GM19351 (cell line): Measurements from ENCODE around the gene LAPTM5.
"Not testable (repeated sequence)": the region's sequence is repeated elsewhere in the genome, so short reads cannot be mapped to it uniquely, and the experiment has no call there.

Experiments
- ATAC-seq: cut with Tn5 transposase; IDR thresholded peaks from one replicate; pipeline ENCODE4 v1.9.1; 2021; ENCODE audit warnings: mild to moderate bottlenecking, moderate library complexity; ENCODE audit not compliant: unreplicated experiment

LAPTM5 gene

DNA sequence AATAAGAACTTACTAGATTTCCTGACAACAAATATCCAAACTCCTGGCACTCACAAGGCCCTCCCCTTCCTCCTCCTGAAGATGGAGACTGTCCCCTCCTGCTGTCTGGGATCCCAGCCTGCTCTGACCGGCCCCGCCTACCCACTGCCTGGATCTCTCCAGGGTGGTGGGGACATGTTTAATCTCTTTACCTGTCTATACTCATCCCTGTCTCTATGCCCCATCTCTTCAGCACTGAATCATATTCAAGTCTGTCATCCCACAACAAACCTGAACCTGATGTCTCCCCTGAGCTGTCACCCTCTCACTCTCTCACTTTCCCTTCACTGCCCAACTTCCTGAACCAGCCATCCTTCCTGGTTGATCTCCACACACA, 56.3 kb downstream of the LAPTM5 start:
- ATAC-seq = no peak

GRCh38 chr1:30700528-30701257, 56.9 kb downstream of the LAPTM5 start:
- no peak for ATAC-seq

DNA sequence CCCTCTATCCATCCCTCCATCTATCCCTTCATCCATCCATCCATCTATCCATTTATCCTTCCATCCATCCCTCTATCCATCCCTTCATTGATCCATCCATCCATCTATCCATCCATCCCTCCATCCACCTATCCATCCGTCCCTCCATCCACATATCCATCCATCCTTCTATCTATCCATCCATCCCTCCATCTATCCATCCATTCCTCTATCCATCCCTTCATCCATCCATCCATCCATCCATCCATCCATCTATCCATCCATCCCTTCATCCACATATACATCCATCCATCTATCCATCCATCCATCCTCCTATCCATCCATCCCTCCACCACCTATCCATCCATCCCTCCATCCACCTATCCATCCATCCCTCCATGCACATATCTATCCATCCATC, 57.8 kb downstream of the LAPTM5 start:
- ATAC-seq = no peak

GRCh38 chr1:30698401-30698981, 59.1 kb downstream of the LAPTM5 start:
- no peak for ATAC-seq

GRCh38 chr1:30697571-30698376, 59.8 kb downstream of the LAPTM5 start:
- no peak for ATAC-seq

DNA sequence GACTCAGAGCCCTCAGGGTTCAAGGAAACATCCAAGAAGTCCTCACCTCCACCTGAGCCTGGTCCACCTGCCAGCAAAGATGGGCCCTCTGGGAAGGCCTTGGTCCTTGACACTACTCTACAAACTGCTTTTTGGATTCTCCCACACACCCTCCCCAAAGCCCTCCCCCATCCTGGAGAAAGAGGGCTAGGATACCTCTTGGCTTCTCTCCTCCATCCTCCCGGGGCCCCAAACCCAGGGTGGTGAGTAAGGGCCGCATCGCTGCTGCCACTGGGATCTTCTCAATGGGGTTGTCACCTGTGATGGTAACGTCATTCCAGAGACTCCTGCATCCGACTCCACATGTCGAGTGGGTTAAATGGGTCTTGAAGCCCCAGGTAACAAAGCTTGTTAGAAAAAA, 60.7 kb downstream of the LAPTM5 start:
- ATAC-seq = no peak

DNA sequence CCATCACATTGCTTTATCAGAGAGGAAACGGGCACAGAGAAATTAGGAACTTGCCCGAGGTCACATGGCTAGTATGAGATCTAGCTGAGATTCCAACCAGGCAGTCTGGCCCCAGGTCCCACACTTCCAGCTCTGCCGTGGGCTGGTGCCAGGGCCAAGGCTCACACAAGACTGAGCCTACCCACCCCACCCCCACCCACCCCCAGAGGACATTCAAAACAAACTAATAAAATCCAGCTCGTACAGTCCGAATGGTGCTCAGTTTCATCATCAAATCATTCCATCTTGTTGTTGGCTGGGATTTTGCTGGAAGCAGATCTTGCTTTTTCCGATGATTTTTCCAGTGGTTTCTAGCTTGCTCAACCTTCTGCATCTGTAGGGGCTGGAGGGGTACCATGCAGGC, 62.1 kb downstream of the LAPTM5 start:
- no peak for ATAC-seq

DNA sequence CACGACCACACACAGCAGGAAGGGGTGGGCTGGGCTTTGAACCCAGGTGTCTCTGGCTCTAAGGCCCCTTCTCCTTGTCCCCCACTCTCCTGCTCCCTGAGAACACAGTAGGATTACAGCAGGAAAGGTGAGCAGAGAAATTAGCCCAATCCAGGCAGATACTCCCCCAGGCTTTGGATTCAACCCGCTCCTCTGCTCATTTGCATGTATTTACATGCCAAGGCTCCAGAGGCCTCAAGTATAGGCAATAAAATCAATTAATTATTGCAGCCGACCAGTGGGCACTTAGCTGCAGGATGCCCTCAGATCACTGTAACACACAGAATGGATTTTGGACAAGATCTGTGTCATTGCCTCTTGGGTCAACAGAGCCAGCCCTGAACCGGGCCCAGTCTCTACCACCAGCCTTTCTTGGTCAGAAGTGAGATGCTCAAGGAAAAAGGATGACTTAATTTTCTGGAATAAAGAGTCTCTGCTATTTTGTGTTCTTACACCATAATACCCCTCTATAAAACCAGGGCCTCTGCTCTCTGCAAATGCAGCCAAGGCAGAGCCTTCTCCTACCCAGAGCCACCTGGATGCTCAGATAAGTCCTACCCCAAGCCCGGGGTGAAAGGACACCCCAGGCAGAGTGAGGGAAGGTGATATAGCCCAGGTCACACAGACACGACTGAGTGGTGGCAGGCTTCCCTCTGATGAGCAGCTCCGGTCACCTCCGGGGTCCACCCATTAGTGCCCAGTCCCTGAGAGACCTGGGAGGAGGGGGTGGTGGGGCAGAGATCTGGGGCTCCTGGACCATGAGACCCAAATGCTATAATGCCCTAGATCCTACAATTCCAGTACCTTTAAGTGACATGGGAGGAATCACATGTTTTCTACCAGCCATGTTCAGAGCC, 63.0 kb downstream of the LAPTM5 start:
- no peak for ATAC-seq

- no peak for ATAC-seq
Observed at GRCh38 chr1:30693822-30694221, 63.8 kb downstream of the LAPTM5 start.

GRCh38 chr1:30693366-30693765, 64.2 kb downstream of the LAPTM5 start:
- no peak for ATAC-seq

DNA sequence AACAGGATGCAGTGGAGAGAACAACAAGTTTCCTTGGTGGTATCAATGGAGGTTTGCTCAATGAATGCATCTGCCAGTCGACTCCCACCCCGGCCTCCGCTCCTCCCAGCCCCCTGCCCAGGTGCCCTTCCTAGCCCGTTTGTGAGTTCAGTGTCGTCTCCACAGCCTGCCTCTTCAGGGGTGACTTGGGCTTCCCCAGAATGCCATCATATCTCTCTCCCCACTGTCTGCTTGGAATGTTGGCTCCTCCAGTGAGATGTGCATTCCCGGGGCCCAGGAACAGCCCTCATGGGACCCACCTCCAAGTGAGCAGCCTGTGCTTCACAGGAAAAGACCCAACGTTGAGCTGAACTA, 64.6 kb downstream of the LAPTM5 start:
- ATAC-seq = no peak

DNA sequence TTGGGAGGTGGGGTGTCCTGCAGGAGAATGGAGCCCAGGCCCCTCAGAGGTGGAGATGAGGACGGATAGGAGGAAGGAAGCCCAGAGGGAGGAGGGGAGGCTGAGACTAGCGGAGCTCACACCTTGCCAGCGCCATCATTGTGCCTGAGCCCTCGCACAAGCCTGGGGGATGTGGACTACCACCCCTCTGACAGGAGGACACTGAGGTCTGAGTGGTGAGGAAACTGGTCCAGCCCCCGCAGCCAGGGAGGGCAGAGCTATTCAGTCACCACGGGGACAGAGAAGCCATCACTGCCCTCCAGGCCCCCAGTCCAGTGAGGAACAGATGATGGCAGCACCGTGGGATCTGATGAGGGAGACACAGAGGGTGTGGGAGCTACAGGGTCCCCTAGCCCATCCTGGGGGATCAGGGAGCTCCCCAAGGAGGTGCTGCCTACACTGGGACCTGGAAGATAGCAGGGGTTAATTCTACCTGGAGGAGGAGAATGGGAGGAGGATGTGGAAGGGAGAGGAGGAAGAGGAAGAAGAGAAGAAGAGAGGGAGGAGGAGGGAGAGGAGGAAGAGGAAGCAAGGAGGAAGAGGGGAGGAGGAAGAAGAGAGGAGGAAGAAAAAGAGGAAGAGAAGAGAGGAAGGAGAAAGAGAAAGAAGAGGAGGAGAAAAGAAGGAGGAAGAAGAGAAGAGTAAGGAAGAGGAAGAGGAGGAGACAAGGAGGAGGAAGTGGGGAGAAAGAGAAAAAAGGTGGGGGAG, 65.2 kb downstream of the LAPTM5 start:
- ATAC-seq = no peak

DNA sequence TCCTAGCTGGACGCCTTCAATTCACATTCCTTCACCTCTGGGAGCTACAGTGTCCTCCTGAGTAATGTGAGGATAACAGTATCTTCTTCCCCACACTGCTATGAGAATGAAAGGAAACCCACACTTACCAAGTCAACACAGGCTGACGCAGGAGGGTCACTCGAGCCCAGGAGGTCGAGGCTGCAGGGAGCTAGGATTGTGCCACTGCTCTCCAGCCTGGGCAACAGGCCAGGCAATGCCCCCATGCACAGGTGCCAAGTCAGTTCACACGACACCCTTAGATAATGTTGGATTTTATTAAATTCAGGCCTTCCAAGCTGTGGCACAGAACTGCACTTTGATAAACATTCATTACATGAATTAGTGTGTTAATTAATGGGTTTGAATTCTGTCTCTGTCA, 66.1 kb downstream of the LAPTM5 start:
- ATAC-seq = no peak

DNA sequence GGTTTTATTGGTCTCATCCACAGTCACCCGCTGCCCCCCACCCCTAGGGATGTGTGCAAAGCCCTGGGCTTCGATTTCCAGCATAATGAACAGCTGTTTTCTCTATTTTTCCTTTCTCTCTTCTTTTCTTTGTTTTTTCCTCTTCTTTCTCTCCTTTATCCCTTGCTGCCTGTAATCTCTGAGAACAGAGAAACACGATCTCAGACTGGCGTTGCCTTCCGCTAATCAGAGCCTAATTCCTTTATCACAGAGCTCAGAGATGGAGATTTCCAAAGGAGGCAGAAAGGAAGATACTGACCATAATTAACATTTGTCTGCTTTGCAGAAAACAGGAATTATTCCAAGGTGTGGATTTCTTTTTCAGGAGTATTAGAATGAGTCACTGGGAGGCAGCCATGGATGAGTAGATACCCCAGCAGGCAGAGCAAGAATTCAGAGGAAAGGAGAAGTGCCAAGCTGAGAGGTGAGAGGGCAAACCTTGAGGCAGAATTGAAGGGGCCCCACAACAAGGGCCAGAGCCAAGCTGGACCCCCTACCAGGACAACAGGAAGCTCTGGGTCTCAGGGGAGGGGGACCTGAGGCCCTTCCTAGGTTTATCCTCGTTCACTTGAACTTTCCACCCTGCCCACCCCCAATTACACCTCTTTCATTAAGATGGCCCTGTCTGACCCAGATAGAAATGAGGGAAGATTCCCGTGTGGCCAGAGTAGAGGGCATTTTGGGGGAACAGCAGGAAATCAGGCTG, 67.5 kb downstream of the LAPTM5 start:
- no peak for ATAC-seq

DNA sequence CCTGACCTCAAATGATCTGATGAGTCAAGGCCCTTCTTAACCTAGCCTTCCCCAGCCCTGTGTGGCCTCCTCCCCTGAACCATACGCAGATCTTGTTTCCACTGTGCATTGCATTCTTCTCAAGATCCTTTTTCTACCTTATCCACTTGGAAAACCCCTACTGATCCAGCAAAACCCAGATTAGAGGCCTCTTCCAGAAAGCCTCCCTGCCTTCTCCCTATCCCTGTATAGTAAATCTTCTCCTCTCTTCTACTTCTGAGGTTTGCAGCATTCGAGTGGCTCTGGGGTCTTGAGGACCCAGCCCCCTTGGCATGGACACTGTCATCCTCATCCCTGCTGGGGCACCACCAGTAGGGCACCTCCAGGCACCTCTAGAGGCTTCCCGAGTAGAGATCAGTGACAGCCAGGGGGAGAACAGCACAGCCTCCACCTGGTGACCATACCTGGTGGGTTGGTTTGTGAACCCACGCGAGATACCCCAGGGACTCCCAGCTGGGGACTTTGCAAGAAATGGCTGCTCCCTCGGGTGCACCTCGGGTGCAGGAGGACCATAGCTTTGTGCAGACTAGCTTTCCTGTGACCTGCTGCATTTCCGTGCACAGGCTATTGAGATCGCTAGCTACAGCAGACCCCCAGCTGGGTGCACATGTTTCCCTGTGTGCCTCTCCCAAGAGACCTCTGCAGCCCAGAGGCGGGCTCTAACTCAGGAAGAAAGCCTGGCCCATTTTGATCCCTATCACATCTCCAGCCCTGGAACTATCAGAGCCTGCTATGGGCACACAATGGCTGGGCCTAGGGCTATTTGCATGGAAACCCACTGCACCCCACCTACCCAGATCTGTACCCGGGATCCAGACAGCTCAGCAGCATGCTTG, 68.4 kb downstream of the LAPTM5 start:
- no peak for ATAC-seq

- not testable (repeated sequence) for ATAC-seq
Observed at GRCh38 chr1:30688516-30688915, 69.1 kb downstream of the LAPTM5 start.

DNA sequence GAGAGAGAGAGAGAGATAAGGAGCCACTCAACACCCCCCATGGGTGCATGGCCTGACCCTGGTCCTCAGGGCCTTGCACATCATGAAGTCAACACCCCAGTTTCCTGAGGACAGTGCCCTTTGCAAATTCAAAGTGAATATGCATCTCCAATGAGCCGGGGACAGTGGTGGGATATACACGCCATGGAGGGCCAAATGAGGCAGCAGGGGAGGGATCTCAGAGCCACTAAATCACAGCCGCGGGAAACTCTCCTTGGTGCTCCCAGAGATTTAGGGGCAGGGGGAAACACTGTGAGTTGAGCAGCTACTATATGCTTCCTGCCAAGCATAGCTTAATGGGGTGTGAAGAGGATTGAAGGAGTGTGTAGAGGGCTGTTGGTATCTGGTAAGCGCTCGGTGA, 69.7 kb downstream of the LAPTM5 start:
- ATAC-seq = no peak

DNA sequence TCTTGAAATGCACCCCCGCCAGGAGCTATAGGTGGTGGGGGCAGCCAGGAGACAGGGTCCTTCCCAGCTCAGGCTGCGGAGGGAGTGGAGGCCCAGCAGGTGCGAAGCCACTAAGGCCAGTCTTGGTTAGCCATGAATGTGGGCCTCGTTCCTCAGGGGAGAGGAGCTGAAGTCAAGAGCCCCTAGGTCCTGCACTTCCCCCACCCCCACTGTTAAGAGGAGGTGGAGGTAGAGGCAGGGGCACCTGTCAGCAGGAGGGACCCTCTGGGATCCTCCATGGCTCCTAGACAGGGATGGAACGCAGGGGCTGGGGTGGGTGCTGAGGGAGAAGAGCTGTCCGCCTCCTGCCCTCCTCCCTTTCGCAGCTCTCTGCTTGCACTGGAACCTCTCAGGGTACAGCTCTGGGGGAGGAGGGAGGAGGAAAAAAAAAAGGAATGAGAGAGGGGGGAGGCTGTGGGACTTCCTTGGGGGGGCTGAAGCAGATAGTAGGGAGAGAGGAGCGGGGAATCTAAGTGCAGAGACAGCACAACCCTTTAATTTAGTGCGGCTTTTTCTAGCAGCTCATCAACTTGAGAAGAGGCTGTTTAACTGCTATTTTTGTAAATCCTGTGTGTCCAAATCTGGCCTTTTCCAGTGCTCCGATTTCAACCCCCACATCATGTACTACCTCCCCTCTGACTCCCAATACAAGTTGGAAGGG, 71.2 kb downstream of the LAPTM5 start:
- no peak for ATAC-seq
